ENCODE data around the gene RHD. TPM values are rescaled to one million over a fixed set of nuclear protein-coding genes. Genes with fewer than 3 reads are reported as not detected.
A peak's percentile ranks its signal among the peaks of the same experiment; 100 is the strongest.
"Not testable (repeated sequence)": the region's sequence is repeated elsewhere in the genome, so short reads cannot be mapped to it uniquely, and the experiment has no call there.

Gene RHD
- total RNA-seq, 1 donor from 2014 or later: not detected

DNA sequence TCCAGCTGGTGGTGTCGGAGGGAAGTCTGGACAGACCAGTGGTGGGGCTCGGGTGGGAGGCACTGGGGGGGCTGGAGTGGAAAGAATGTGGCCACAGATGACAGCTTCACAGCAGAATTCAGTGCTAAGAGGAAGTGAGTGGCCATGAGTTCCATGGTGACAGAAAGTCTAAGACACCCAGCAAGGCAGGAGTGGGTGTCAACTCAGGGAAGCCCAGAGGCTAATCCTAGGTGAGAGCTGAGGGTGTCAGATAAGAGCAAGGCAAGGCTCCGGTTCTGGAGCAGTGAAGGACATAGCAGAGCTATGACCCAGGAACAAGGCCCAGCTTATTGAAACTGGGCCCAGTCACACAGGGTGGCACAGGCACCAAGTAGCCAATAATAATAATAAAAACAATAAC lies 30.0 kb downstream of the RHD start:
- DNase-seq (ENCODE audit: low read depth, low spot score): not testable (repeated sequence)

DNA sequence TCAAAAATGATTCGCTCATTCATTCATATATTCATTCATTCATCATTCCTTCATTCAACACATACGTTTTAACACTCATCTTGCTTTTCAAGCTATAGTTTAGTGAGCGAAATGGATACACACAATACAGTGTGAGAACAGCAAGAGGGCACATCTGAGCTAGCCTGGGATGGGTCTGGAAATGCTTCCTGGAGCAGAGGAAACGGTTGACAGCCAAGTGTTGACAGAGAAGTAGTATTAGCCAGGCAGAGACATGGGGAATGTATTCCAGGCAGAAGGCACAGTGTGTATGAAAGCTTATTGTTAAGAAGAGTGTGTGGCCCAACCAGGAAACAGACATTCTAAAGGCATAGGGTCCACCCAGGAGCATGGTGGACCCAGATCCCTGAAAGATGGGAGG lies 32.6 kb downstream of the RHD start:
- not testable (repeated sequence) for DNase-seq (ENCODE audit: low read depth, low spot score)

DNA sequence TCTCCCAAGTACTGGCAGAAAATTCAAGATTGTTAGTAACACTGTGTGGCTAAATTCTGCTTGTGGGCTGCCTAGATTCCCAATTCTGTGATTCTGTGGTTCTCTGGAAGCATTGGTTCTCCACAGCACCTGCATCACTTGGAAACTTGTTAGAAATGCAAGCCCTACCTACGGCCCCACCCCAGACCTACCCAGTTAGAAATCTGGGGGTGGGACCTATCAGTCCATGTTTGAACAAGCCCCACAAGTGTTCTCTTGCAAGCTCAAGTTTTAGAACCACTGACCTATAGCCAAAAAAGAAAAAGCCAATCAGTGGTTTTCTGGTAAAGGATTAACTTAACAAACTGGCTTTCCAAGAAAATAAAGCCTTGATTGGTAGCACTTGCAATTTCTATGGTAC lies 35.9 kb downstream of the RHD start:
- DNase-seq (ENCODE audit: low read depth, low spot score): not testable (repeated sequence)

DNA sequence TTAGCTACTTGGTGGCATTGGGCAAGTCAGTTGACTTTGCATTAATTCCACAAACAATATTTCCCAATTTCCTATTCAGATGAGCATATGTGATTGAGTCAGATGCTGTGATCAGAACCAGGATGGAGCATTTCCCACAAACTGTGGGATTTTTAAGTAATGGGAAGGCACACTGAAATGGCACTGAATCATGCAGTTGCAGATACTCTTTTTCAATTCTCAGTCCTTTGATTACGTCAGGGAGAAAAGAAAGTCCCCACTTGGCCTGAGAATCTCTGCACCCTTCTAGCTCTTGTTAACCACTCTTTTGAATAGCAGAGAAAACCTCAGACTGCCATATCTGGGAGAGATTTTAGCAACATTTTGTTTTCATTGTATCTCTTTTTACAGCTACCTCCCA lies 36.8 kb downstream of the RHD start:
- DNase-seq (ENCODE audit: low read depth, low spot score): not testable (repeated sequence)

DNA sequence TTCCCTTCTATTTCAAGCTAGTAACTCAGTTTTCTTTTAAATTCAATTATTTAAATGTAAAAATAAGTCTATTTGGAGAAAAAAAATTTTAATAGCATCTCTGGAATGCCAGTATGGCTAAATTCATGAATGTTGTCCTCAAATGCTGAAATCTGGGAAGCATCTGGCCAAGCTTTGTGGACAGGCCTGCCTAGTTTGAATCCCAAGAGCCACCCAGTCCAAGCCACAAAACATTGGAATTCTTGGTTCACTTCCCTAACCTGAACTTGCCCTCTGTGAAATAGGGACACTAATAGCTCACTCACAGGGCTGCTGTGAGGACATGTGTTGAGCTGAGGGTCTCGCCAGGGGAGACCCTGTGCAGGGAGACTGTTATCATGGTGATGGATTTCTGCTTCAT lies 37.2 kb downstream of the RHD start:
- not testable (repeated sequence) for DNase-seq (ENCODE audit: low read depth, low spot score)

DNA sequence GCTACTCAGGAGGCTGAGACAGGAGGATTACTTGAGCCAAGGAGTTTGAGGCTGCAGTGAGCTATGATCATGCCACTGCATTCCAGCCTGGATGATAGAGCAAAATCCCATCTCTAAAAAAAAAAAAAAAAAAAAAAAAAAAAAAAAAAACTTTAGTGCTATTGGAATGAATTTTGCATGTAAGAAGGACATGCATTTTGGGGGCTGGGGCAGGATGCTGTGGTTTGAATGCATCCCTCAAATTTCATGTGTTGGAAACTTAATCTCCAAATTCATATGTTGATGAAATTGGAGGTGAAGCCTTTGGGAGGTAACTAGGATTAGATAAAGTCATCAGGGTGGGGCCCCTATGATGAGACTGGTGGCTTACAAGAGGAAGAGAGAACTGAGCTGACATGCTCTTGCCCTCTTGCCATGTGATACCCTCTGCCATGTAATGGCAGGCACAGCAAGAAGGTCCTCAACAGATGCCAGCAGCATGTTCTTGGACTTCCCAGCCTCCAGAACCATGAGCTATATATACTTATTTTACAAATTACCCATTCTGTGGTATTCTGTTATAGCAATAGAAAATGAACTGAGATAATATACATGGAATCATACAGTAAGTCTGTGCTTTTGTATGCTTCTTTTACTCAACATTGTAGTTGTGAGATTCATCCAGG lies 40.6 kb downstream of the RHD start:
- not testable (repeated sequence) for DNase-seq (ENCODE audit: low read depth, low spot score)

DNA sequence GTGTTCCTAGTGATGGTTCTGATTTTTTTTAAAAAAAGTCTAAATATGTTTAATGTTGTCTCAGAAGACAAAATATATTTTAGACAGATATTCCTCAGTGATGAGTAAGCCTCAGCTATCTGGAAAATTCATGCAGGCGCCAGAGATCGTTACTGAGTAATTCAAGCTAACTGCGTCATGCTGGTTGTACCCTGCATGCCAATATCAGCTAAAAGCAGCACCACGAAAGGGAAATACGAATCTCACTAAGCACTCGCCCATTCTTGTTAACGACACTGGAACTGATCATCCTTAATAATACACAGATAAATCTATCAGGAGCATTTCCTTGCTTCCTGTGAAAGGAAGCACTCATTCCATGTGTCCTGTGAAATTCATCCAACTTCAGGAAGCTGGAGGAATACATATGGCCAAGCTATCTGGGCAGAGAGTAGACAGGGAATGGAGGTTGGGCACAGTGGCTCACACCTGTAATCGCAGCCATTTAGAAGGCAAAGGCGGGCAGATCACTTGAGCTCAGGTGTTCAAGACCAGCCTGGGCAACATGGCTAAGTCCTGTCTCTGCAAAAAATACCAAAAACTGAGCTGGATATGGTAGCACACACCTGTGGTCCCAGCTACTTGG lies 48.1 kb downstream of the RHD start:
- not testable (repeated sequence) for DNase-seq (ENCODE audit: low read depth, low spot score)

DNA sequence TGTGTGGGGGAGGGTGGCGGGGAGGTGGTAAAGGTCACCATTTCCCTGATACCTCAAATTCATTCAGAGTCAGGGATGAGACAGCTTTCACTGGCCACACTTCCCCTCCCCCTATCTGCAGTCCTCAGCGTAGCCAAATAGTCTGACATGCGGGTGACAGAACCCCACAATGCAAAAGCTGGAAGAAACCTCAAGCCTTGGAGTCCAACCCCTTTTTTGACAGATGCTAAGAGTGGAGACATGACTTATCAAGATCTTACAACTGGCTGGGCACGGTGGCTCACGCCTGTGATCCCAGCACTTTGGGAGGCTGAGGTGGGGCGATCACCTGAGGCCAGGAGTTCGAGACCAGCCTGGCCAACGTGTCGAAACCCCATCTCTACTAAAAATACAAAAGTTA lies 49.8 kb downstream of the RHD start:
- not testable (repeated sequence) for DNase-seq (ENCODE audit: low read depth, low spot score)

DNA sequence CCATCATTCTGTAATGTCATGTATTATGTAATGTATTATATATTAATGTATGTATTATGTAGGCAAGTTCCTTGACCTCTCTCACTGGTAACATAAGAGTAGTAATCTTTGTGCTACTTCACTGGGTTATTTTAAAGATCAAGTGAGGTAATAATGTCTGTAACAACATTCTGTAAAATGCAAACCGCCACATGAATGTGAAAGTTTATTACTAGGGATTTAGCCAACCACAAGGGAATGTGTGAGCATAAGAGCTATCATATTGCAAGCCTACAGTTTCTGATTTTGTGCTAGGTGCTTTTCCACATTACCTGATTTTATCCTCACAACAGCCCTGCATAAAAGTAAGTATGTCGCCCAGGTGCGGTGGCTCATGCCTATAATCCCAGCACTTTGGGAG lies 52.1 kb downstream of the RHD start:
- not testable (repeated sequence) for DNase-seq (ENCODE audit: low read depth, low spot score)

DNA sequence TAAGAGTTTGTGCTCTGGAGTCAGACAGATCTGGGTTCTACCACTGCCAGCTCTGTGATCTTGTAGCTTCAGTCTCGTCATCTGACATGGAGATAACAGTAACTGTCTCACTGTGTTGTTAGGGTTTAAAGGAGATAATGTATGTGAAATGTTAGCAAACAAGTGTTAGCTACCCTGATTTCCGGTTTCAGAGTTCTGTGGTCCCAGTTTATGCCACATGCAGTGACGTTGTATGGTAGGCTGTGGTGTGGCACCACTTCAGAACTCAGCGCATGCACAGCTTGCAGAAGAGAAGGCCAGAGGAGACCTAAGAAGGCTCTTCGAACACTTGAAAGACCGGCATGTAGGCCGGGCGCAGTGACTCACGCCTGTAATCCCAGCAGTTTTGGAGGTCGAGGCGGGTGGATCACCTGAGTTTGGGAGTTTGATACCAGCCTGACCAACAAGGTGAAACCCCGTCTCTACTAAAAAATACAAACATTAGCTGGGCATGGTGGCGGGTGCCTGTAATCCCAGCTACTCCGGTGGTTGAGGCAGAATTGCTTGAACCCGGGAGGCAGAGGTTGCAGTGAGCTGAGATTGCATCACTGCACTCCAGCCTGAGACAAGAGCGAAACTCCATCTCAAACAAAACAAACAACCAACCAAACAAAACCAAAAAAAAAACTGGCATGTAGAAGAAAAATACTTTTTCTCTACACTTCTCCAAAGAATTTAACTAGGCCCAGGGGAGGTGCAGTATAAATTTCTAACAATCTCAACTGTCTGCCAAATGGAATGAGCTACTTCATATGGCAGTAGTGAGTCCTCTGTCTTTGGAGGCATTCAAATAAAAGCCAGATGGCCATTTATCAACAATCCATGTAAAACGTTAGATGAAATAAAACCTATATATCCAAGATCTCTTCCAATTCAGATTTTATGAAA lies 55.8 kb downstream of the RHD start:
- not testable (repeated sequence) for DNase-seq (ENCODE audit: low read depth, low spot score)

DNA sequence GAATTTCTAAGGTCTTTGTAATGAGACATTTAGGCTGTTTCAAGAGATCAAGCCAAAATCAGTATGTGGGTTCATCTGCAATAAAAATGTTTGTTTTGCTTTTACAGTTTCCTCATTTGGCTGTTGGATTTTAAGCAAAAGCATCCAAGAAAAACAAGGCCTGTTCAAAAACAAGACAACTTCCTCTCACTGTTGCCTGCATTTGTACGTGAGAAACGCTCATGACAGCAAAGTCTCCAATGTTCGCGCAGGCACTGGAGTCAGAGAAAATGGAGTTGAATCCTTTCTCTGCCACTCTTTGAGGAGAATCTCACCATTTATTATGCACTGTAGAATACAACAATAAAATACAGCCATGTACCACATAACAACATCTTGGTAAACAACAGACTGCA lies 56.5 kb downstream of the RHD start:
- not testable (repeated sequence) for DNase-seq (ENCODE audit: low read depth, low spot score)

DNA sequence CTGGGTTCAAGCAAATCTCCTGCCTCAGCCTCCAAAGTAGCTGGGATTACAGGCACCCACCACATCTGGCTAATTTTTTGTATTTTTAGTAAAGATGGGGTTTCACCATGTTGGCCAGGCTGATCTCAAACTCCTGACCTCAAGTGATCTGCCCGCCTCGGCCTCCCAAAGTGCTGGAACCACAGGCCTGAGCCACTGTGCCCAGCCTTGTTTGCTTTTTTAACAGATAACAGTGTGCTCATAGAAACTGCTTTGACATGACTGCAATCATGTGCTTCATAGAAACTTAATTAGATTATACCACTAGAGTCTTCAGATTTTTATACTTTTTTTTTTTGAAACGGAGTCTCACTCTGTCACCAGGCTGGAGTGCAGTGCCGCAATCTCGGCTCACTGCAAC lies 57.0 kb downstream of the RHD start:
- DNase-seq (ENCODE audit: low read depth, low spot score): not testable (repeated sequence)

DNA sequence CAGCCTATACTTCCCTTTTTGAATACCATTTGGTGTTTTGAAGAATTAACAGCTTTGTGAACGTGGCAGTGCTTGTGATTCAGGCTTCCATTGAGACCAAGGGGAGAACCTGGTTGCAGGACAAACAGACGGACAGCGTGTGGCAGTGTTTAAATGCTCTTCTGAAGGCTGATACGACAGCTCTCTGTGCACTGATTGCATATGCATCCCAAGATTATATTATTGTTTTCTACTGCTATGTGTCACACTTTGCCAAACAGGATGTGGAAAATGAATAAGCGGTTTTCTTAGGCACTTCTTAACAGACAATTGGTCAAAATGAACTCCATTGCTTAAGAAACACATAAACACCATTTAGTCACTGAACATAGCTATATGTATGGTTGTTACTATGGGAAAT lies 57.6 kb downstream of the RHD start:
- peak; percentile 10 for DNase-seq (ENCODE audit: low read depth, low spot score)

DNA sequence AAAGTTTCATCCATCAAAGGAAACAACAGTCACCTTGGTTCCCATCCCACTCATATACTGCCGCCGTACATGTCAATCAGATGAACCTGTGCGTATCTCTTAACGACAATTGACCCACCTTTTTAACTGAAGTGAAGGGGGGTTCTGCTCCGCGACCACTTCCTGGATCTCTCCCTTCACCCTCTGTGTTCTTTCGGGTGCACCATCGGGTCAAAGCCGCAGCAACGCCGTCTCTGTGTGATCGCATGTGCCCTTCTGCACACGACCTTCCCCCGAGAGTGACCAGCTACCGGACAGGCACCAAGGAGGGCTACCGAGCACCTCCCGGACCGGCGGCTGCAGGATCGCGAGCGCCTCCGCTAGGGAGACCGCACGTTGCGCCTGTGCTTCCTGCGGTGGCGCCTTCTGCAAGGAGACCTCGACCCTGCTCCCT lies 64.6 kb downstream of the RHD start:
- DNase-seq (ENCODE audit: low read depth, low spot score): not testable (repeated sequence)

DNA sequence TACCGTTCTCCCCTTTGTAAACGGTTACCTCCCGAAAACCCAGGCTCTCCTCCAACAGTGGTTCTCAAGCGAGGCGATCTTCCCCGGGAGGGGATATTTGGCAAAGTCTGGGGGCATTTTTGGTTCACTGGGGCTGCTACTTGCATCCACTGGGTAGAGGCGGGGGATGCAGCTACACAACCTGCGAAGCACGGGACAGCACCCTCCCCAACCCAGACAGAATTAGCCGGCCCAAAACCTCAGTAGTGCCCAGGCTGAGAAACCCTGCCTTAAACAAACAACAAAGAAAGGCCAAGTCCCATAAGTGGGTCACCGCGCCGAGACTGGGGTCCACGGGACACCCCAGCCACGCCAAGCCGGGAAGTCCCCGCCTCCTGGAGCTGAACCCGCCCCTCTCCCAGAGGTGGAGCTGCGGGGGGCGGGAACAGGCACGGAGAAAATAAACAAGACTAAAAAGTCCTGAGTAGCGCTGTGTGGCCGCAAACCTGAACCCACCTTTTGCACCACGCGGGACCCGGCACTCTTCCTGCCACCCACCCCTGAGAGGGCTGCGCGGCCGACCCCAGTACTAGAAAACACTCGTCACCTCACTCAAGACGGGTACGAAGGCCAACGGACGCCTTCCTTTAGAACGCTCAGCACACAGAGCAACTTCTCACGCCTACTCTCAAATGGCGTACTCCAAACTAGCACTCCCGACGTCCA lies 65.3 kb downstream of the RHD start:
- DNase-seq (ENCODE audit: low read depth, low spot score): not testable (repeated sequence)

DNA sequence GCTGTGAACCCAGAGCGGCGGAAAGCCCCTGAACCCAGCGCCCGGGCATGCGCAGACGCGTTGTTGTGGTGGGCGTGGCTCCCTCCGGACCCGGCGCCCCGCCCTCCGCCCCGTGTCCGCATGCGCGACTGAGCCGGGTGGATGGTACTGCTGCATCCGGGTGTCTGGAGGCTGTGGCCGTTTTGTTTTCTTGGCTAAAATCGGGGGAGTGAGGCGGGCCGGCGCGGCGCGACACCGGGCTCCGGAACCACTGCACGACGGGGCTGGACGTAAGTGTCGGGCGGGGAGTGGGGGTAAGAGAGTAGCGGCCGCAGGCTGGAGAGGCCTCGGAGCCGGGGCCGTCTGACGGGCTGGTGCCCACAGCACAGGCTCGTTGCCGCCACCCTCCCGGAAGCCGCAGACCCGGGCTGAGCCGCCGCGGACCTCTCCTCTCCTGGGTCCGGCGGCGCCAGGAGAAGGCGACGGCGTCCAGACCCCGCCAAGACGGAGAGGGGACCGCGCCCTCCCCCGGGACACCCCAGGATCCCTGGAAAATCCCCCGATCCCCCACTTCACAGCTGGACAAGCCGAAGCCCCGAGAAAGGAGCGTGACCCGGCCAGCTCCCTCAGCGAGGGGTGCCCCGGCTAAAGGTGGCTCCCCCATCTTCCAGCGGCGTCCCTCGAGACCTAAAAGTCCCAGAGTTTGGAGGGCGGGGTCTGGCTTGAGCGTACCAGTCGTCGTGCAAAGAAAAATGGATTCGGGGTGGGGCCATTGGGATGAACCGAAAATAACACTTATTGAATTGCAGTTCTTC lies 66.1 kb downstream of the RHD start, which contains the start of gene TMEM50A:
TSS of gene TMEM50A (plus strand) at position 147 of the 794 bp plus-strand sequence. CDS start 2,153 bp downstream, outside the sequence.
- DNase-seq (ENCODE audit: low read depth, low spot score): peak; percentile 15

DNA sequence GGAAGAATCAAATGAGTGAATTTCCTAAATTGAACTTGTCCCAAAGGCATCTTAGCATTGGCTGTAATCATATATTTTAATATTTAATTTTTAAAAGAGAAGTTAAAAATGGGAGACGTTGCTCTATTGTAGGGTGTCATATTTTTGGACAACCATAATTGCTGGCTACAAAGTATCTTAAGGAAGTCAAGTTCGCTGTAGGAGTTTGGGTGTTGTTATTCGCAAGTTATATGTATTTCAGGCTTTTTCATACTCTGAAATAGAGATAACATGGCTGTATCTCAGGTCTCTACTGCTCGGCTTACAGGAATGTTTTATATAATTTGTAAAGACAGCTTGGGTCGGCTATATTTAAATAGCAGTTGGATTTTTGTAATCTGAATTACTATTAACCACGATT lies 66.7 kb downstream of the RHD start:
- DNase-seq (ENCODE audit: low read depth, low spot score): no peak

DNA sequence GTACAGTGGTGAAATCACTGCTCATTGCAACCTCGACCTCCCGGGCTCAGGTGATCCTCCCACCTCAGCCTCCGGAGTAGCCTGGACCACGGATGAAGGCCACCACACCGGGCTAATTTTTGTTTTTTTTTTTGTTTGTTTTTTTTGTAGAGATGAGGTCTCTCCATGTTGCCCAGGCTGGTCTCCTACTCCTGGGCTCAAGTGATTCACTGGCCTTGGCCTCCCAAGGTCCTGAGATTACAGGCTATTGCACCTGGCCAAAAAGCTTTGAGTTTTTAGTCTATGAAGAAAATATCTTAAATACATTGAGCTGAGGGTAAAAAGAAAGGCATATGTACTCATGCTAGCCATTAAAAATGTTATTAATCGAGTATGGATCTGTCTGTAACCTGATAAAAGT lies 69.4 kb downstream of the RHD start:
- DNase-seq (ENCODE audit: low read depth, low spot score): no peak

DNA sequence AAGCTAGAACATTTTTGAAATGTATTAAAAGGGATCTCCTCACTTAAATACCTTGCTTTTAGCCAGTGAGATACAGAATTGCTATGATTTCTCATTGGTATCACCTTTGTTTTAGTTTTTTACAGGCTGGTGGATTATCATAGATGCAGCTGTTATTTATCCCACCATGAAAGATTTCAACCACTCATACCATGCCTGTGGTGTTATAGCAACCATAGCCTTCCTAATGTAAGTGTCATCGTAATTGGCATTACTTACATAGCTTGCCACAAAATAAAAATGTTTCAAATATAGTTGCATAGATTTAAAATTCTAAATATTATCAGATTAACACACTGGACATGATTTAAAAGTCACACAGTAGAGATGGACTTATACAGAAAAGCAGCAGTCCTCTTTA lies 70.5 kb downstream of the RHD start:
- no peak for DNase-seq (ENCODE audit: low read depth, low spot score)

DNA sequence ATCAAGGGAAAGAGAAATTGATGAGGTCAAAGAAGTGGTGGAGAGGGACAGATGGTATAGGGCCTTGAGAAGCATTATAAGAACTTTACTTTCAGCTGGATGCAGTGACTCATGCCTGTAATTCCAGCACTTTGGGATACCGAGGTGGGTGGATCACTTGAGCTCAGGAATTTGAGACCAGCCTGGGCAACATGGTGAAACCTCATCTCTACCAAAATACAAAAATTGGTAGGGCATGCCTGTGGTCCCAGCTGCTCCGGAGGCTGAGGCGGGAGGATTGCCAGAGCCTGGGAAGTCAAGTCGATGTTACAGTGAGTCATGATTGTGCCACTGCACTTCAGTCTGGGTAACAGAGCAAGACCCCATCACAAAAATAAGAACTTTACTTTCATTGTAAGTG lies 71.6 kb downstream of the RHD start:
- no peak for DNase-seq (ENCODE audit: low read depth, low spot score)

DNA sequence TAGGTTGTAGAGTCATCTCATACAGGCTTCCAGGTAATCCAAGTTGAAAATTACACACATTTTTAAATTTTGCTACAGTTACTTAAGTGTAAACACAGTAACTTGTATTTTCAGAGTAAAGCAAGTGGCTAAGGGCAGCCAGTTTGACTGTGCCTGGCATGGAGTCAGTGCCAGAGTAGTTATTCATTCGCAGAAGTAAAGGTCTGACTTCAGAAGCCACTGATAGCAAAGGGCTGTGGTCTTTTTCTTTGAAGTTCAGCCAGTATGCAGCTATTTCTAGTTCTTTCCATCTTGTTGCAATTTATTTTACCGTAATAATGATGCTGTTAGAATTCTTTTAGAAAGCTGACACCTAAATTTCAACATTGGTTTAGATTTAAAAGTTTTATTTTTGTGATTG lies 75.2 kb downstream of the RHD start:
- DNase-seq (ENCODE audit: low read depth, low spot score): no peak
